ENCODE results near the gene PRAC2. TPM values are rescaled to one million over a fixed set of nuclear protein-coding genes. Genes with fewer than 3 reads are reported as not detected.
A peak's percentile ranks its signal among the peaks of the same experiment; 100 is the strongest.

PRAC2 gene
- total and polyA plus RNA-seq, 10 donors, result not detected

DNA sequence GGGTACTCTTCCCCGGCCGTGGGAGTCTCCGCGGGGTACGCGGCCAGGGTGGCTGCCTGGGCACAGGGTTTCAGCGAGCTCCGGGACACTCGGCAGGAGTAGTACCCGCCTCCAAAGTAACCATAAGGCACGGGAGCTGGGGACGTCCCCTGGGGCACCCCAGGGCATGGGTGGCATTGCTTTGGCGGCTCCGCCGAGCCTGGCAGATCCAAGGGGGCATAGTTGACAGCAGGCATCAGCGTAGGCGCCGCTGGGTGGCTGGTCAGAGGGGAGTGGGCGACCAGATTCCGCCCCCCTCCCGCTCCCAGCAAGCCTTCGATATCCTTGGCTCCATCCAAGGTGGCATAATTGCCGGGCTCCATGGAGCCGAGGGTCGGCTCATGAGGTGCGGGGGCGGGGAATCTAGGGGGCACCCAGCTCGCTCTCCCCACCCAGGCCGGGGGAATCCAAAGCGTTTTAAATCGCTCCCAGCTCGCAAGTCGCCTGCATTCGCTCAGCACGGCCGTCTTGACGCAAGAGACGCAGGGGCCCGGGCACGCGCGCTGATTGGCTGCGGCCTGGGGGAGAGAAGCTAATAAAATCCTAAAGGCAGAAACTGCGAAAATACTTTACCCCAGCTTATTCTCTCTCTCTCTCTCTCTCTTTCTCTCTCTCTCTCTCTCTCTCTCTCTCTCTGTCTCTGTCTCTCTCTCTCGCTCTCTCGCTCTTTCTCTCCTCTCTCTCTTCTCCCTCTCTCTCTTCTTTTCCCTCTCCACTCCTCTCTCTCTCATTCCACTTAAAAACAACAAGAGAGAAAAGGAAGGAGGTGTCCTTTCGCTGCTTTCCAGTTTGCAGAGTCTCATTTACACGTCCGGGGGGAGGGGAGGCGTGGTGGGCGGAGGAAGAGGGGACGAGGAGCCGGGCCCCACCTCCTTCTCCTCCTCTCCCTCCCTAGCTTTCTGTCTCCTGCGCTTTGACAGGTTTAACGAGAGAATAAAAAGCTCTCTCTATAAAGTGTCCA is 5.5 kb downstream of the PRAC2 start, which contains the start of gene HOXB13:
HOXB13 (minus strand) TSS at position 519 of the 1,000 bp plus-strand sequence; CDS start at position 362, 157 bp downstream.
- H3K36me3 ChIP-seq, result no peaks in the 10 kb centered on the region
- peaks cover 21 to 100% (median 99%) of the 10 kb centered on the region in 7 donors for H3K27me3 ChIP-seq (replicated peaks in 1 of 7)
- WGBS, 5 donors, result 4 to 8% (median 6%) methylated on average over 40 to 55 of the region's 55 CpGs
- H3K4me3 ChIP-seq, result peak within 1 kb of the TSS in 4 of 8 donors; percentile 7 to 52 (median 14)
- TF ChIP-seq, protein P1, sequence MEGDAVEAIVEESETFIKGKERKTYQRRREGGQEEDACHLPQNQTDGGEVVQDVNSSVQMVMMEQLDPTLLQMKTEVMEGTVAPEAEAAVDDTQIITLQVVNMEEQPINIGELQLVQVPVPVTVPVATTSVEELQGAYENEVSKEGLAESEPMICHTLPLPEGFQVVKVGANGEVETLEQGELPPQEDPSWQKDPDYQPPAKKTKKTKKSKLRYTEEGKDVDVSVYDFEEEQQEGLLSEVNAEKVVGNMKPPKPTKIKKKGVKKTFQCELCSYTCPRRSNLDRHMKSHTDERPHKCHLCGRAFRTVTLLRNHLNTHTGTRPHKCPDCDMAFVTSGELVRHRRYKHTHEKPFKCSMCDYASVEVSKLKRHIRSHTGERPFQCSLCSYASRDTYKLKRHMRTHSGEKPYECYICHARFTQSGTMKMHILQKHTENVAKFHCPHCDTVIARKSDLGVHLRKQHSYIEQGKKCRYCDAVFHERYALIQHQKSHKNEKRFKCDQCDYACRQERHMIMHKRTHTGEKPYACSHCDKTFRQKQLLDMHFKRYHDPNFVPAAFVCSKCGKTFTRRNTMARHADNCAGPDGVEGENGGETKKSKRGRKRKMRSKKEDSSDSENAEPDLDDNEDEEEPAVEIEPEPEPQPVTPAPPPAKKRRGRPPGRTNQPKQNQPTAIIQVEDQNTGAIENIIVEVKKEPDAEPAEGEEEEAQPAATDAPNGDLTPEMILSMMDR (IDR thresholded peaks at IDR 0.05 in 8 of 11, conservative IDR thresholded peaks at IDR 0.05 in 3 of 11), result no peak
- TF ChIP-seq POLR2AphosphoS5 (IDR thresholded peaks at IDR 0.05) (no peak), POLR2A (IDR thresholded peaks at IDR 0.05) (no peak)
- no peak for DNase-seq
- peaks cover 9 to 60% (median 39%) of the 10 kb centered on the region in 6 donors for H3K4me1 ChIP-seq
- no peak within 1 kb of the TSS for H3K27ac ChIP-seq
- intact Hi-C loops (cut with DNase I; ENCODE audit: low total_unique reads), result loop anchor here (10.0 kb wide), 2 partner anchors 146 to 874 kb away; partner anchors contain the start of gene SP6
- no peaks in the 10 kb centered on the region for H3K9me3 ChIP-seq

DNA sequence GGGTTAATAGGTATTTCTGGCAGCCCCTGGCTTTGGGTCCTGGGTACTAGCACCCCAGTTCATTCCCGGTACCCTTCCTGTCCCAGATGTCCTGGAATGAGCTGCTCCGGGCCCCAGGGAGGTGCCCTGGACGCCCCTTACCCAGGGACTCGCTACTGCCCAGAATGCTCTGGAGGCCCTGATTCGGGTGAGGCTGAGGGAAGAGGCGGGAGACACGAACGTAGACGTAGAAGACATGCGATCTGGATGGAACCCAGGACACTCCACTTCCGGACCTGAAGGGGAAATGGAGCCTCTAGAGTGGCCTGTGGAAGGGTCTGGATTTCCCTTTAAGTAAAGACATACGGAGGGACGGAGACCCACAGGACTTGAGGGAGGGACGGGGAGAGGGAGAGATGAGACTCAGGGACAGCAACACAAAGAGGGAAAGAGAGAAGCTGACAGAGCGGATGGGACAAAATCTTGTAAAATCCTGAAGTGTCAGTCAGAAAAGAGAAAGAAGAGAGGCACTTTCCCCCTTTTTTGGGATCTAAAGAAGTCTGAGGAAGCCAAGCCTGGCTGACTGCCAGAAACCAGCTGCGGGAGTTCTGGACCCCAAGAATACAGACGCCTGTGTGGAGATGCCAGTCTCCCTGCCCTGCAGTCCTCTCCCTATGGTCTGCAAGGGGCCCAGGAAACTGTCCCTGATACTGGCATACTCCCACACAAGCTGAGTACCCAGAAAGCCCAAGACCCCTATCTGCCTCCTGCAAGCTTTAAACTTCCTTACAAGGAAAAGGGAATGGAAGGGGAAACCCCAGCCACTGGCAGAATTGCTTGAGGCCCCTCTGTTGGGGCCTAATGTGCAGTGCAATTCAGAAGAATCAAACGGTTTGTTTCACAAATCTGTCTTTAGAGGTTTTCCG is 6.6 kb downstream of the PRAC2 start:
- Histone ChIP-seq H3K4me3 (peak overlapping the region in 1 of 8 donors; percentile 52), H3K4me1 (peaks cover 0 to 59% (median 31%) of the 10 kb centered on the region in 6 donors), H3K36me3 (no peaks in the 10 kb centered on the region), H3K9me3 (no peaks in the 10 kb centered on the region), H3K27ac (no peak overlapping the region), H3K27me3 (replicated peaks in 1 of 7) (peaks cover 21 to 100% (median 99%) of the 10 kb centered on the region in 7 donors)
- WGBS, 5 donors, result 9 to 12% (median 10%) methylated on average over 19 of the region's 19 CpGs
- TF ChIP-seq, protein P1 (IDR thresholded peaks at IDR 0.05 in 8 of 11, conservative IDR thresholded peaks at IDR 0.05 in 3 of 11), result no peak
- TF ChIP-seq POLR2AphosphoS5 (IDR thresholded peaks at IDR 0.05), result no peak
- no peak for TF ChIP-seq POLR2A (IDR thresholded peaks at IDR 0.05)
- no peak for DNase-seq
- intact Hi-C loops (cut with DNase I; ENCODE audit: low total_unique reads), result loop anchor here (10.0 kb wide), 2 partner anchors 145 to 875 kb away; partner anchors contain the start of gene SP6

DNA sequence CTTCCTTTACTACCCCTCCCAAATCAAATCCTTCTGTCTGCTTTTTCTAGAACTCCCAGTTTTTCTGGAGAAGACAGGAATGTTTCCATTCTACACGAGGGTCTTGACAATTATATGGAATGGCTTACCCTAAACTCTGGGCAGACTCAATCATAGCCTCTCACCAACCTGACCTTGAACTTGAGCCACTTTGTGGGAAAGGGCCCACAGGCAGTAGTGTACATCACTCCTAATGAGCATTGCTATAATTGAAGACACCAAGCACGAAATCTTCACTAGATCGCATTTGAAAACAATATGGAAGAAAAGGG is 7.2 kb downstream of the PRAC2 start:
- 24 to 41% (median 39%) methylated on average over 3 of the region's 3 CpGs for WGBS, 5 donors
- intact Hi-C loops (cut with DNase I; ENCODE audit: low total_unique reads), result no loop called here
- H3K4me3 ChIP-seq, result no peak overlapping the region
- no peak for DNase-seq
- H3K4me1 ChIP-seq, result peaks cover 0 to 53% (median 25%) of the 10 kb centered on the region in 6 donors
- no peaks in the 10 kb centered on the region for H3K36me3 ChIP-seq
- no peaks in the 10 kb centered on the region for H3K9me3 ChIP-seq
- TF ChIP-seq POLR2AphosphoS5 (IDR thresholded peaks at IDR 0.05), result no peak
- TF ChIP-seq, protein P1 (IDR thresholded peaks at IDR 0.05 in 8 of 11, conservative IDR thresholded peaks at IDR 0.05 in 3 of 11), result no peak
- TF ChIP-seq POLR2A (IDR thresholded peaks at IDR 0.05), result no peak
- peaks cover 18 to 100% (median 99%) of the 10 kb centered on the region in 7 donors for H3K27me3 ChIP-seq (replicated peaks in 1 of 7)
- H3K27ac ChIP-seq, result no peak overlapping the region

Measured in spleen (tissue), 11 donors.